ENCODE measurements around the gene IAH1. TPM values are rescaled to one million over a fixed set of nuclear protein-coding genes. Genes with fewer than 3 reads are reported as not detected.

Gene IAH1
- total RNA-seq, 1 donor from 2014 or later, result 45.6 TPM

DNA sequence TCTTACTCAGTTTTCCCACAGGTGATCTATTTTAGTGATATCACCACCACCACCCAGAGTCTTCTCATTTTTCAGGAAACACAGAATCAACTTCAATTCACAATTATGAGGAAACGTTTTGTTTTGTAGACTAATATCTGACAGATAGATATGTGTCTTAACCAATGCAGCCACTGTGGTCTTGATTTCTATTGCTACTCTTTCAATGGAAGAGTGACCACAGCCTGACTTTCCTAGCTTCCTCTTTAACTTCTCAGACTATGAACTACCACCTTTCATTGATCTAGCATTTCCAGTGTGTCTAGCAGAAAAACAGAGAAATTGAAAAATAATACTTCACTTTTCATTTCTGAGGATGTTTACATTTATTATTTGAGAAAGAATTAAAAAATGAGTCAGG is 60.8 kb downstream of the IAH1 start:
- H3K36me3 ChIP-seq, result peaks cover 7% of the 10 kb centered on the region
- H3K79me2 ChIP-seq (ENCODE audit: low read depth), result peaks cover 14% of the 10 kb centered on the region
- H3K27ac ChIP-seq, result no peak overlapping the region

DNA sequence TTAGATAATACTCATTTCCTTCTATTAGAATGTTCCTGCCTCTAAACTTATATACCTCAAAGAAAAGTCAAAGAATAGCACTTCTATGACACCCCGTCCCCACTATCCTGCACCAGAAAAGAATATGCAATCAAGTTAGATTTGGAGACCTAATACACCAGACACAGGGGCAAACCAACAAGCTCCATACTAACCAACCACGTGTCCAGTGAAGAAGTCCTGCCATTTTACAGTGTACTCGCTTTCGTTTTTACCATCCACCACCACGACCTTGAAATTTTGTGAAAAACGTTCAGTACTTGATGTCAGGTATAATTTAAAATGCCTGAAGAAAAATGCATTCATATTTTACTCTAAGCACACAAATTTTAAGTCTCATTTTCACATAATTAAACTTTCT is 62.2 kb downstream of the IAH1 start:
- Mint-ChIP-seq H3K27me3 (ENCODE audit: insufficient read depth, low read depth) (no peaks in the 10 kb centered on the region), H3K27ac (no peak overlapping the region)
- no peak for DNase-seq (ENCODE audit: low spot score)

More for the DNA sequence above, 60.8 kb downstream of the IAH1 start:
- Mint-ChIP-seq H3K27me3 (ENCODE audit: insufficient read depth, low read depth) (no peaks in the 10 kb centered on the region), H3K36me3 (peaks cover 18% of the 10 kb centered on the region), H3K4me3 (no peak overlapping the region), H3K9me3 (no peaks in the 10 kb centered on the region), H3K27ac (no peak overlapping the region), H3K4me1 (peaks cover 5% of the 10 kb centered on the region)
- DNase-seq (ENCODE audit: low spot score), result no peak
- no peaks in the 10 kb centered on the region for H3K4me1 ChIP-seq
- H4K20me1 ChIP-seq (ENCODE audit: low read depth), result peaks cover 7% of the 10 kb centered on the region
- H3K9me3 ChIP-seq (ENCODE audit: low read depth), result no peaks in the 10 kb centered on the region
- no peaks in the 10 kb centered on the region for H3K27me3 ChIP-seq
- no peak overlapping the region for H3K9ac ChIP-seq
- H2AFZ ChIP-seq (replicated peaks), result no peak overlapping the region
- peaks cover 10% of the 10 kb centered on the region for H3F3A ChIP-seq (ENCODE audit: low read depth)
- H3K4me3 ChIP-seq, result no peak overlapping the region
- TF ChIP-seq EZH2phosphoT487 (IDR thresholded peaks at IDR 0.05), result no peak
- TF ChIP-seq, protein P1, sequence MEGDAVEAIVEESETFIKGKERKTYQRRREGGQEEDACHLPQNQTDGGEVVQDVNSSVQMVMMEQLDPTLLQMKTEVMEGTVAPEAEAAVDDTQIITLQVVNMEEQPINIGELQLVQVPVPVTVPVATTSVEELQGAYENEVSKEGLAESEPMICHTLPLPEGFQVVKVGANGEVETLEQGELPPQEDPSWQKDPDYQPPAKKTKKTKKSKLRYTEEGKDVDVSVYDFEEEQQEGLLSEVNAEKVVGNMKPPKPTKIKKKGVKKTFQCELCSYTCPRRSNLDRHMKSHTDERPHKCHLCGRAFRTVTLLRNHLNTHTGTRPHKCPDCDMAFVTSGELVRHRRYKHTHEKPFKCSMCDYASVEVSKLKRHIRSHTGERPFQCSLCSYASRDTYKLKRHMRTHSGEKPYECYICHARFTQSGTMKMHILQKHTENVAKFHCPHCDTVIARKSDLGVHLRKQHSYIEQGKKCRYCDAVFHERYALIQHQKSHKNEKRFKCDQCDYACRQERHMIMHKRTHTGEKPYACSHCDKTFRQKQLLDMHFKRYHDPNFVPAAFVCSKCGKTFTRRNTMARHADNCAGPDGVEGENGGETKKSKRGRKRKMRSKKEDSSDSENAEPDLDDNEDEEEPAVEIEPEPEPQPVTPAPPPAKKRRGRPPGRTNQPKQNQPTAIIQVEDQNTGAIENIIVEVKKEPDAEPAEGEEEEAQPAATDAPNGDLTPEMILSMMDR (IDR thresholded peaks at IDR 0.05), result no peak
- no peak for TF ChIP-seq EZH2 (IDR thresholded peaks at IDR 0.05)
- H3K4me2 ChIP-seq, result no peak overlapping the region

DNA sequence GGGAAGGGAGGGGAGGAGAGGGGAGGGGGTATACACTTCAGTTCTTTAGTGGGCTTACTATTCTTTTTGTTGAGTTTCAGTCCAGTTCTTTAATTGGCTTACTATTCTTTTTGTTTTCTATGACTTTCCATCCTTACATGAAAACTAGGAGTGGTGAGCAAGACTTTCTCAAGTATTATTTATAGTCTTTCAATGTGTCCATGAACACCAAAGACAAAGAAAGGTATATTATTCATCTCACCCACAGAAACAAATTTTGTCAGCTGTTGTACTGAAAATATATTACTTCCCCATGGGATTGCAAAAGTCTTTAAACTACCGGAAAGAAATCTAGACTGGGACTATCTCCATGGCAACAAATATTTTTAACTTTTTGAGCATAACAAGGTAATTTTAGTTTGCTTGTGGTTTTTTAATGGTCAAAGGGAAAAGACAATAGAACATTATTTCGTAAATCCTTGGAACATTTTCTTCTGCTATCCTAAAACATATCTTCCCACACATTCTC is 63.7 kb downstream of the IAH1 start:
- H3K36me3 Mint-ChIP-seq, result peaks cover 15% of the 10 kb centered on the region
- H3K36me3 ChIP-seq, result peaks cover 7% of the 10 kb centered on the region
- H3K27ac Mint-ChIP-seq, result no peak overlapping the region
- H3K9me3 Mint-ChIP-seq, result no peaks in the 10 kb centered on the region
- H3K9me3 ChIP-seq (ENCODE audit: low read depth), result no peaks in the 10 kb centered on the region
- H2AFZ ChIP-seq (replicated peaks), result no peak overlapping the region
- no peak overlapping the region for H3K9ac ChIP-seq
- DNase-seq (ENCODE audit: low spot score), result no peak
- no peak overlapping the region for H3K27ac ChIP-seq
- TF ChIP-seq EZH2phosphoT487 (IDR thresholded peaks at IDR 0.05) (no peak), EZH2 (IDR thresholded peaks at IDR 0.05) (no peak)
- TF ChIP-seq, protein P1 (IDR thresholded peaks at IDR 0.05), result no peak
- peaks cover 5% of the 10 kb centered on the region for H3K4me1 Mint-ChIP-seq
- H4K20me1 ChIP-seq (ENCODE audit: low read depth), result peaks cover 21% of the 10 kb centered on the region
- peaks cover 10% of the 10 kb centered on the region for H3F3A ChIP-seq (ENCODE audit: low read depth)
- no peaks in the 10 kb centered on the region for H3K27me3 ChIP-seq
- H3K4me1 ChIP-seq, result no peaks in the 10 kb centered on the region
- no peak overlapping the region for H3K4me3 Mint-ChIP-seq
- no peak overlapping the region for H3K4me2 ChIP-seq
- peaks cover 31% of the 10 kb centered on the region for H3K79me2 ChIP-seq (ENCODE audit: low read depth)
- H3K4me3 ChIP-seq, result no peak overlapping the region
- H3K27me3 Mint-ChIP-seq (ENCODE audit: insufficient read depth, low read depth), result no peaks in the 10 kb centered on the region

More for the DNA sequence above, 62.2 kb downstream of the IAH1 start:
- Histone ChIP-seq H3K36me3 (peaks cover 7% of the 10 kb centered on the region), H3K4me1 (no peaks in the 10 kb centered on the region), H3F3A (ENCODE audit: low read depth) (peaks cover 10% of the 10 kb centered on the region), H3K4me2 (no peak overlapping the region), H3K9ac (no peak overlapping the region), H3K9me3 (ENCODE audit: low read depth) (no peaks in the 10 kb centered on the region), H3K27me3 (no peaks in the 10 kb centered on the region), H3K79me2 (ENCODE audit: low read depth) (peaks cover 21% of the 10 kb centered on the region), H2AFZ (replicated peaks) (no peak overlapping the region), H3K27ac (no peak overlapping the region), H3K4me3 (no peak overlapping the region), H4K20me1 (ENCODE audit: low read depth) (peaks cover 12% of the 10 kb centered on the region)
- peaks cover 15% of the 10 kb centered on the region for H3K36me3 Mint-ChIP-seq
- peaks cover 5% of the 10 kb centered on the region for H3K4me1 Mint-ChIP-seq
- no peaks in the 10 kb centered on the region for H3K9me3 Mint-ChIP-seq
- H3K4me3 Mint-ChIP-seq, result no peak overlapping the region
- TF ChIP-seq, protein P1 (IDR thresholded peaks at IDR 0.05), result no peak
- TF ChIP-seq EZH2phosphoT487 (IDR thresholded peaks at IDR 0.05), result no peak
- TF ChIP-seq EZH2 (IDR thresholded peaks at IDR 0.05), result no peak

Other genes with a start within 250 kb of the IAH1 start
- 14.6 and 17.3 TPM in 2 replicates for gene ITGB1BP1, start 51.0 kb upstream of the IAH1 start, total RNA-seq (ENCODE audit: low replicate concordance)
- 129 and 199 TPM in 2 replicates for gene CPSF3, start 50.9 kb upstream of the IAH1 start, total RNA-seq (ENCODE audit: low replicate concordance)
- 49.7 and 72.1 TPM in 2 replicates for gene ADAM17, start 81.3 kb downstream of the IAH1 start, total RNA-seq (ENCODE audit: low replicate concordance)
- 468 and 655 TPM in 2 replicates for gene YWHAQ, start 156.4 kb downstream of the IAH1 start, total RNA-seq (ENCODE audit: low replicate concordance)

Measured in neural progenitor cell (in vitro differentiated cells).